ENCODE measurements around the gene MAPK8IP3. TPM values are rescaled to one million over a fixed set of nuclear protein-coding genes. Genes with fewer than 3 reads are reported as not detected.
"Not testable (repeated sequence)": the region's sequence is repeated elsewhere in the genome, so short reads cannot be mapped to it uniquely, and the experiment has no call there.

Gene MAPK8IP3
- total RNA-seq, 1 experiment from 2014 or later, result 6.7 TPM

GRCh38 chr16:1710811-1711507, 5.0 kb downstream of the MAPK8IP3 start:
- no peak for DNase-seq (ENCODE audit: low read depth)

DNA sequence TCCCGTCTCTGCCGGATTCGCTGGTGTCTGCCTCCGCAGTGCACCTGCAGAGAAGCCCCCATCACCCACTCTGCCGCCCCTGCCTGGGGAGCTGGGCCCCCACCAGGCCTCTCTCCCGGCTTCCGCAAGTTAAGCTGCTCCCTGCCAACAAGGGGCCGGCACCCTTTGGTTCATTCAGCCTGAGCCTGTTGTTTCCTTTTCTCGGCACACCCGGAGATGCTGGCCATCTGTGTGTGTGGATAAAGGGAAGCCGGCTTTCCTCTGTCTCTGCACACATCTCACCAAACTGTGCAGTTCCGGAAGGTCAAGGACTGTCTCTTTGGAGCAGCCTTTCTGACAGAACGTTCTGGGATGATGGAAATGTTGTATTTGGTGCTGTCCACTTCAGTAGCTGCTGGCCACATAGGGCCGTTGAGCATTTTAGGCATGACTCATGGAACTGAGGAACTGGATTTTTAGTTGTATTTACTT, 6.8 kb downstream of the MAPK8IP3 start:
- DNase-seq (ENCODE audit: low read depth), result no peak

- DNase-seq (ENCODE audit: low read depth), result no peak
Measured at GRCh38 chr16:1713331-1713730, 7.3 kb downstream of the MAPK8IP3 start.

GRCh38 chr16:1713933-1714332, 7.9 kb downstream of the MAPK8IP3 start:
- no peak for DNase-seq (ENCODE audit: low read depth)

DNA sequence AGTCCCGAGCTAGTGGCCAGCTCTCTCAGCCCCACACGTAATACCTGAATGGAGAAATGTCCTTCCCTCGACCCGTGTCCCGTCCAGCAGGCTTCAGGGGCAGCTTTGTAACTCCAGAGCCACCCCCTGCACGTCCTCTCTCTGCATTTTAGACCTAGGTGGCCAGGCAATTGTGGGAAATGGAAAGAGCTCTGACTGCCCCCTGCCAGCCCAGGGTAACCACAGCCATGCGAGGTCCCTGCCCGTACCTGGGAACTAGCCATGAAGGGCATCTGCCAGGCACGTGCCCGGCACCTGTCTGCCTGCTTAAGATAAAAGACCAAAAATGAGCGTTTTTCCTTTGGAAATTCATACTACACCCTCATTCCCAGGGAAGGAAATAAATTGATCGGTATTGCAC, 9.2 kb downstream of the MAPK8IP3 start:
- no peak for DNase-seq (ENCODE audit: low read depth)

GRCh38 chr16:1718236-1718635, 12.2 kb downstream of the MAPK8IP3 start:
- not testable (repeated sequence) for DNase-seq (ENCODE audit: low read depth)

DNA sequence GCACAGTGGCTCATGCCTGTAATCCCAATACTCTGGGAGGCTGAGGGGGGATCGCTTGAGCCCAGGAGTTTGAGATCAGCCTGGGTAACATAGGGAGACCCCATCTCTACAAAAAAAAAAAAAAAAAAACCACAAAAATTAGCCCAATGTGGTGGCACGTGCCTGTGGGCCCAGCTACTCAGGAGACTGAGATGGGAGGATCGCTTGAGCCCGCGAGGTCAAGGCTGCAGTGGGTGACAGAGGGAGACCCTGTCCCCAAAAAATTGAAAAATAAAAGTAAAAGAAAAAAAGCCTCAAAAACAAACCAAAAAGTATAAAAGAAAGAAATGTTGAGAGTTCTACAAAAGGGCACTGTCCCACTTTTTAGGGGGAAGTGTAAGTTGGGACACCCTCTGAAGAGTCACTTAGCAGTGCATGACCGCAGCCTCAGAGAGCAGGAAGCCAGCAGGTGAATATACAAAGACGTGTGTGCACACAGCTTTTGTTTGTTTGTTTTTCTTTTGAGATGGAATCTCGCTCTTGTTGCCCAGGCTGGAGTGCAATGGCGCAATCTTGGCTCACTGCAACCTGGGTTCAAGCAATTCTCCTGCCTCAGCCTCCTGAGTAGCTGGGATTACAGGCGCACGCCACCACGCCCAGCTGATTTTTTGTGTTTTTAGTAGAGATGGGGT, 13.7 kb downstream of the MAPK8IP3 start:
- DNase-seq (ENCODE audit: low read depth), result not testable (repeated sequence)

- no peak for DNase-seq (ENCODE audit: low read depth)
Measured at GRCh38 chr16:1721372-1721771, 15.4 kb downstream of the MAPK8IP3 start.

- DNase-seq (ENCODE audit: low read depth), result peak; percentile 46
Measured at GRCh38 chr16:1723450-1724147, 17.6 kb downstream of the MAPK8IP3 start.

GRCh38 chr16:1724491-1724890, 18.5 kb downstream of the MAPK8IP3 start:
- DNase-seq (ENCODE audit: low read depth), result no peak

- DNase-seq (ENCODE audit: low read depth), result no peak
Measured at GRCh38 chr16:1726661-1727502, 20.9 kb downstream of the MAPK8IP3 start.

DNA sequence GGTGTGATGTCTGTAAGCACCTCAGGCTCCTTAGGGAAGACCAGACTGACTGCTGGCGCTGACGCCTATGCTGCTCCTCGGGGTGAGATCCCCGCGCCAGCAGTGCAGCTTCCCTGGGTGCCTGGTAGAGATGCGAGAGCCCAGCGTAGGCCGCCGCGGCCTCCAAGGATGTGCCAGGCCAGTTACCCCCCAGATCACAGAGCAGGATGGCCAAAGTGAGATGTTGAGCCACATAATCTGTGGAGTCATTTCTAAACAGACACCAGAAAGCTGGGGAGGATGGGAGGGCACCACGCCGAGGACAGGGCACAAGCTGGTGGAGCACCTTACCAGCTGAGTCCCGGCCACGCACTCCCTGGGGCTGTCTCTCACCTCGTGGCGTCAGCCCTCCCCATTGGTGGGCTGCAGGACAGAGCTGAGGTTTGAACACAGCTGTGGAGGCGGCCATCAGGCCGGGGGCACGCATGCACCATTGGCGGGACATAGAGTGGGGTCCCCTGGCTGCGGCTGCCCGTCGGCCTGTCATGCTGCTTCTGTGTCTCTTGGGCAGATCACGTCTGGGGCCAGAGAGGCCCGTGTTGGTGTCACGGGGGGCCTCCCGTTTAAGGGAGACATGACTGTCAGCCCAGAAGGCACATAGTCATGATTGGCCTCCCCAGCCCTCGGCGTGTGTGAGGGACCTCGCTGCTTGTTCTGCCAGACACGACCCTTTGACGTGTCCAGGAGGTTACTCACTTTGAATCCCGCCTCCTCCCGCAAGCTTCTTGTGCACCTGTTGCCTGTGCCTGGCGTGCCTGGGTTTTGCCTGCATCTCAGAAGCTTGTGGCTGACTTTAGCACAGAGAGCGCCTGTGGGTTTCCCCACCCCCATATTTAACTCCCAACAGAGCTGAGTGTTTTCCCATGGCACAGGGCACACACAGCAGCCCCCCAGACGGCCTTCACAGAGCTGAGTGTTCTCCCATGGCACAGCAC, 21.9 kb downstream of the MAPK8IP3 start:
- DNase-seq (ENCODE audit: low read depth), result no peak

DNA sequence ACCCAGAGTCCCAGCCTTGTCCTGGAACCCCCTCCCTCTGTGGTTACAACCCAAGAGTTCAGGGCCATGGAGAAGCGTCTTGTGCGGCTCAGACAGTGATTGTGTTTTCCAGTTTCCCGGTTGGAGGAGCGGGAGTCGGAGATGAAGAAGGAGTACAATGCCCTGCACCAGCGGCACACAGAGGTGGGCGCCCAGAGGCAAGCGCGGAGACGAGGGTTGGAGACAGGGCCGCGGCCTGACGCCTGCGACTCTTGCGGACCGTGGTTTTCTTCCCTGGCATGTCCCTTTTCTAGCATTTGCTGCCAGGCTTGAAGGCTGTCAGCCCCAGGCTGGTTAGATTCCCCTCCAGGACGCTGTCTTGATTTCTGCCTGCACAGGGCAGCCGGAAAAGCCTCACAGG, 23.0 kb downstream of the MAPK8IP3 start:
- no peak for DNase-seq (ENCODE audit: low read depth)

GRCh38 chr16:1729445-1729844, 23.4 kb downstream of the MAPK8IP3 start:
- DNase-seq (ENCODE audit: low read depth), result no peak

GRCh38 chr16:1731073-1731472, 25.1 kb downstream of the MAPK8IP3 start:
- no peak for DNase-seq (ENCODE audit: low read depth)

- DNase-seq (ENCODE audit: low read depth), result no peak
Measured at GRCh38 chr16:1731603-1732002, 25.6 kb downstream of the MAPK8IP3 start.

- no peak for DNase-seq (ENCODE audit: low read depth)
Measured at GRCh38 chr16:1732071-1732470, 26.1 kb downstream of the MAPK8IP3 start.

DNA sequence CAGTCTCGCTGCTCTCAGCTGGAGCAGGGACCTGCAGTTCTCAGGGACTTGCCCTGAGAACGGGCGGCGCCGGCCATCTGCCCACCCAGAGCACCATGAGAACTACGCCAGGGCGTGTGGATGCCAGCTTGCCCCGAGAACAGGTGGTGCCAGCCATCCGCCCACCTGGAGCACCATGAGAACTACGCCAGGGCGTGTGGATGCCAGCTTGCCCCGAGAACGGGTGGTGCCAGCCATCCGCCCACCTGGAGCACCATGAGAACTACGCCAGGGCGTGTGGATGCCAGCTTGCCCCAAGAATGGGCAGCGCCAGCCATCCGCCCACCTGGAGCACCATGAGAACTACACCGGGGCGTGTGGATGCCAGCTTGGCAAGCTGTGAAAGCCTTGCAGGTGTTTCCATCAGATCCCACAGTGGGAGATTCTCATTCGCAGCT, 26.6 kb downstream of the MAPK8IP3 start:
- not testable (repeated sequence) for DNase-seq (ENCODE audit: low read depth)

GRCh38 chr16:1734123-1734522, 28.1 kb downstream of the MAPK8IP3 start:
- DNase-seq (ENCODE audit: low read depth), result no peak

- no peak for DNase-seq (ENCODE audit: low read depth)
Measured at GRCh38 chr16:1734816-1735215, 28.8 kb downstream of the MAPK8IP3 start.

DNA sequence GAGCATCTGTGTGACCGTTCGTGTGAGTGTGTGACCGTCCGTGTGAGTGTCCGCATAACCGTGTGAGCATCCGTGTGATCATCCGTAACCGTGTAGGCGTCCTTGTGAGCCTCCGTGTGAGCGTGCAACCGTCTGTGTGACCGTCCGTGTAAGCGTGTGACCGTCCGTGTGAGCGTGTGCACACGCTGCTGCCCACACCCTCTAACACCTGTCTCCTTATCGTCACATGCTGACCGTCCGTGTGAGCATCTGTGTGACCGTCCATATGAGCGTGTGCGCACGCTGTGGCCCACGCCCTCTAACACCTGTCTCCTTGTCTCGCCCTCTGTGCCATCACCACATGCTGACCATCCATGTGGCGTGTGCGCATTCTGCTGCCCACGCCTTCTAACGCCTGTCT, 34.2 kb downstream of the MAPK8IP3 start:
- DNase-seq (ENCODE audit: low read depth), result no peak

Data from RPMI7951 (cell line).